ENCODE data around the gene STEAP1.
"Not testable (repeated sequence)": the region's sequence is repeated elsewhere in the genome, so short reads cannot be mapped to it uniquely, and the experiment has no call there.

Gene STEAP1

DNA sequence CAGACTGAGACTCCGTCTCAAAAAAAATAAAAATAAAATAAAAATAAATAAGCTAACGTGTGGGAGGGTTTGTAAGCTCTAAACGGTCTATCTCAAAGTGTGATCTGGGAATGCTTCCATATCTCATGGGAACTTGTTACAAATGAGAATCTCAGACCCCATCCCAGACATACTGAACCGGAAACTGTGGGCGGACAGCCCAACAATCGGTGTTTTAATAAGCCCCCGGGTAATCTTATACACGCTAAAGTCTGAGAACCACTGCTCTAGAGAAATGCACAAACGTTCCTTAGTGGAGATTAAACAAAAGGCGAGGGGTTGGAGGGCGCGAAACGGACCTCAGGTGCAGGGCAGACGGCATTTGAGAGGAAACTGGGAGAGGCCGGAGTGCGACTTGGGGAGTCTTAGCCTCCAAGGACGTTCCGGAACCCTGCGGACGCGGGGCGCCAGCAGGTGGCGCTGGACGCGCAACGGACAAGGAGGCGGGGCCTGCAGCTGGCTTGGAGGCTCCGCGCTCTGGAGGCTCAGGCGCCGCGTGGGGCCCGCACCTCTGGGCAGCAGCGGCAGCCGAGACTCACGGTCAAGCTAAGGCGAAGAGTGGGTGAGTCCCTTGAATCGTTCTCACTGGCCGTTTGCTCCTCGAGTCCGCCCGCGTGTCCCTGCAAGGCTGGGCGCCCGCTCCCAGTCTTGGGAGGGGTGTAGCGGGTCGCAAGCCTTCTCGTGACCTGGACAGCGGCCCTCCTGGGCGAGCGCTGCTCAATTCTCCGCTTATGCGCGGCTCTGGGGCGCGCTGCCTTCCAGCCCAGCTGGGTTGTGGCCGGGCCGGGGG lies at the start of gene STEAP1:
STEAP1 (plus strand) TSS at position 527 of the 829 bp plus-strand sequence. CDS start 5,320 bp downstream, outside the sequence.
- DNase-seq (ENCODE audit: low spot score), result peak; percentile 85
- TF ChIP-seq, protein P1, sequence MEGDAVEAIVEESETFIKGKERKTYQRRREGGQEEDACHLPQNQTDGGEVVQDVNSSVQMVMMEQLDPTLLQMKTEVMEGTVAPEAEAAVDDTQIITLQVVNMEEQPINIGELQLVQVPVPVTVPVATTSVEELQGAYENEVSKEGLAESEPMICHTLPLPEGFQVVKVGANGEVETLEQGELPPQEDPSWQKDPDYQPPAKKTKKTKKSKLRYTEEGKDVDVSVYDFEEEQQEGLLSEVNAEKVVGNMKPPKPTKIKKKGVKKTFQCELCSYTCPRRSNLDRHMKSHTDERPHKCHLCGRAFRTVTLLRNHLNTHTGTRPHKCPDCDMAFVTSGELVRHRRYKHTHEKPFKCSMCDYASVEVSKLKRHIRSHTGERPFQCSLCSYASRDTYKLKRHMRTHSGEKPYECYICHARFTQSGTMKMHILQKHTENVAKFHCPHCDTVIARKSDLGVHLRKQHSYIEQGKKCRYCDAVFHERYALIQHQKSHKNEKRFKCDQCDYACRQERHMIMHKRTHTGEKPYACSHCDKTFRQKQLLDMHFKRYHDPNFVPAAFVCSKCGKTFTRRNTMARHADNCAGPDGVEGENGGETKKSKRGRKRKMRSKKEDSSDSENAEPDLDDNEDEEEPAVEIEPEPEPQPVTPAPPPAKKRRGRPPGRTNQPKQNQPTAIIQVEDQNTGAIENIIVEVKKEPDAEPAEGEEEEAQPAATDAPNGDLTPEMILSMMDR (IDR thresholded peaks at IDR 0.05; ENCODE audit: borderline replicate concordance, control extremely low read depth, extremely low read depth, insufficient read depth, missing control alignments), result peak; percentile 96
- in situ Hi-C loops (cut with MboI; ENCODE audit: low sequenced_read_pairs, unreplicated experiment), result loop anchor here (10.0 kb wide), 1 partner anchor 111 kb away; no protein-coding TSS in a partner anchor

DNA sequence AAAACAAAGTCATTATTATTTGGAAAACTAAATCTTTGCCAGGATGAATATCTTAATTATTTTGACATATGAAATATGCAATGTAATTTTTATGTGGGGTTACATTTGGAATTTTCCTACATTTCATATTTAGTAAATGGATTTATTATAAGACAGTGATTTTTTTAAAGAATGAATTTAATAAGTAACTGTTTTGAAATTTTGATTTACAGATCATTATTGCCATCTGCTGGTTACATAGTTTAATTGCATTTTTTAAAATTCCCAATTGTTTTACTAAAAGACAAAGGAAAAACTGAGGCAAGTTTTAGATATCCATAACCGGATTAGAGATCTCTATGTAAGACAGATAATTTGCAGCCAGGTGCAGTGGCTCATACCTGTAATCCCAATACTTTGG lies 39.3 kb upstream of the STEAP1 start:
- DNase-seq (ENCODE audit: low spot score); in situ Hi-C loops (cut with MboI; ENCODE audit: low sequenced_read_pairs, unreplicated experiment): not testable (repeated sequence)

DNA sequence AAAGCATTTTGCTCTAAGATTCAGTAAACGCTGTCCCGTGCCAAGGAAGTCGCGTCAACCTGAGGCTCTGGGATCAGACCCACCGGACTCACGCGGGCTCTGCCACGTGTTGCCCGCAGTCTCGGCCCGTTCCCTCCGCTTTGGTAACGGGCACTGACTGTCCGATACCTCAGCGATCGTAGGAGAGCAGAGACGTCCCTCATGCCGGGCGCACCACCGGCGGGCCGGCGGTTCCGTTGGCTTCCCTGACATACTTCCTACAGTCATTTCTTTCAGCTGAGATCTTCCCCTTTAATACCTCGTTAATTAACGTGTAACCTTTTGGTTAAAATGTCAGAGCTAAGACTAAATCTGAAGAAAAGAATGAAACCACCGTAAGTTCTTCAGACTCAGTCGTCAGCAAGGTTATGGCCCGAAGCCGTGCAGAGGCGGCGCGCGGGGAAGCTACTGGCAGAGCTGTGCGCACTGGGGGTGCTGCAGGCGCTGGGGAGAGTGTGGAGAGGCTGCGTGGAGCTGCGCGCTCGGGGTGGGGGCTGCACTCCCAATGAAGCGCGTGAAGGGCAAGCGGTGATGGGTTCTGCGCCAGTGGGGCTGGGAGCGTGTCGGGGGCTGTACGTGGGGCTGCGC lies 35.6 kb upstream of the STEAP1 start:
- in situ Hi-C loops (cut with MboI; ENCODE audit: low sequenced_read_pairs, unreplicated experiment); DNase-seq (ENCODE audit: low spot score): not testable (repeated sequence)

DNA sequence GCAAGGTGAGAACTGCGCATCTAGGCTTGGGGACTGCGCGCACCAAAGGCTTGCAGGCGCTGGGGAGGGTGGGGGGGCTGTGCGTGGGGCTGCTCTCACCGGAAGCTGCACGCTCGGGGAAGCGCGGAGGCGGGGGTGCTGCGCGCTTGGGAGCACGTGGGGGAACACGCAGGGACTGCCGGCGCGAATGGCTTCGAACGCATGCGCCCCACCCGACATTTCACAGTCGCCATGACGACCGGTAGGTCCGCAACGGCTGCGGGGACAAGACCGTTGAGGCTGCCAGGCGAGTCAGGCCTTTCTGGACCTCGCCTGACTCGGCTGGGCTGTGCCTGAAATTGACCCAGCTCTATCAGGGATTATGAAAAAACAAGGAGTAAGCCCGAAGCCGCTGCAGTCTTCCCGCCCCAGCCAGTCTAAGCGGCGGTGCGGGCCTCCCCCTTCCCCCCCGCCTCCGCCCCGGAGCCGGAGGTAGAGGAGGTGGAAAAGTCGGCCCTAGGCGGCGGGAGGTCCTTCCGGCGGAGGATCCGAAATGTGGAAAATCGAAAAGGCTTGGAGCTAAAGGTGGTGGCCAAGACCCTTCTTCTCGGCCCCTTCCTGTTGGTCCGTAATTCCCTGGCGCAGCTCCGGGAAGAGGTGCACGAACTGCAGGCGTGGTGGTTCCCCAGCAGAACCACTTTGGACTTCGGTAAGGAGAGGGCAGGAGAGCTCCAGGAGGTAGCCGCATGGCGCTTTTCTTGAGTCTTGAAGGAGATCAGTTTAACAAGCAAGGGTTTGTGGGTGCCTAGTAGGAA lies 34.9 kb upstream of the STEAP1 start:
- peak; percentile 12 for DNase-seq (ENCODE audit: low spot score)
- in situ Hi-C loops (cut with MboI; ENCODE audit: low sequenced_read_pairs, unreplicated experiment), result no loop called here
- TF ChIP-seq, protein P1 (IDR thresholded peaks at IDR 0.05; ENCODE audit: borderline replicate concordance, control extremely low read depth, extremely low read depth, insufficient read depth, missing control alignments), result no peak

DNA sequence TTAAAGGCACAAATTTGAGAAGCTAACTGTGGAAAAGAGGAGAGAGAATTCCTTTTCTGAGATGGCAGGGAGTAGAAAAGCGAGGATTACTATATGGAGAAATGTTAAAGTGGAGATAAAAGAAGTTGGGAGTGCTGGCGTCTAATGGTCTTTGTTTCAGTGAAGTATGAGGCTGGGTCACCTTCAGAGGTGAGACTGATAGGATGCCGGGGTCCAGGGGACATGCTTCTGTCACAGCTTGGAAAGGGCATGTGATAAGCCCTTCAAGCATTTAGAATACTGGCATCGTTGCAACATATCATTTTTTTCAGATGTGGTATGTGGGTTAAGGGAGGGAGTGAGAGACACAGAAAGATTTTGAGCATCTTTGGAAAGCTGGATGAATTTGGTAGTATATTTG lies 34.1 kb upstream of the STEAP1 start:
- DNase-seq (ENCODE audit: low spot score); in situ Hi-C loops (cut with MboI; ENCODE audit: low sequenced_read_pairs, unreplicated experiment): not testable (repeated sequence)

DNA sequence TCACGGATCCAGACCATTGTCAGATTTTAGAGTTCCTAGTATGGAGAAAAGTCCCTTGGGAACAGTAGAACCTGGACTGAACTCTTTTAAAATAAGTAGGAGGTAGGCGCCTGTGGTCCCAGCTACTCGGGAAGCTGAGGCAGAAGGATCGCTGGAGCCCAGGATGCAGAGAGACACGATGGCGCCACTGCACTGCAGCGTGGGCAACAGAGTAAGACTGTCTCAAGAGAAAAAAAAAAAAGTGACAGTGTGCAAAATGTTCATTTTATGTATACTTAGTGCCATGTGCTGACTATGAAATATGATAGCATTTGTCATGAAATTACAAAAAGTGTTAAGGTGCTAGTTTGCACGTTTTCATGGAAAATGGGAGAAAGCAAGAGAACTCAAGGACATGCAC lies 22.5 kb upstream of the STEAP1 start:
- DNase-seq (ENCODE audit: low spot score); in situ Hi-C loops (cut with MboI; ENCODE audit: low sequenced_read_pairs, unreplicated experiment): not testable (repeated sequence)

DNA sequence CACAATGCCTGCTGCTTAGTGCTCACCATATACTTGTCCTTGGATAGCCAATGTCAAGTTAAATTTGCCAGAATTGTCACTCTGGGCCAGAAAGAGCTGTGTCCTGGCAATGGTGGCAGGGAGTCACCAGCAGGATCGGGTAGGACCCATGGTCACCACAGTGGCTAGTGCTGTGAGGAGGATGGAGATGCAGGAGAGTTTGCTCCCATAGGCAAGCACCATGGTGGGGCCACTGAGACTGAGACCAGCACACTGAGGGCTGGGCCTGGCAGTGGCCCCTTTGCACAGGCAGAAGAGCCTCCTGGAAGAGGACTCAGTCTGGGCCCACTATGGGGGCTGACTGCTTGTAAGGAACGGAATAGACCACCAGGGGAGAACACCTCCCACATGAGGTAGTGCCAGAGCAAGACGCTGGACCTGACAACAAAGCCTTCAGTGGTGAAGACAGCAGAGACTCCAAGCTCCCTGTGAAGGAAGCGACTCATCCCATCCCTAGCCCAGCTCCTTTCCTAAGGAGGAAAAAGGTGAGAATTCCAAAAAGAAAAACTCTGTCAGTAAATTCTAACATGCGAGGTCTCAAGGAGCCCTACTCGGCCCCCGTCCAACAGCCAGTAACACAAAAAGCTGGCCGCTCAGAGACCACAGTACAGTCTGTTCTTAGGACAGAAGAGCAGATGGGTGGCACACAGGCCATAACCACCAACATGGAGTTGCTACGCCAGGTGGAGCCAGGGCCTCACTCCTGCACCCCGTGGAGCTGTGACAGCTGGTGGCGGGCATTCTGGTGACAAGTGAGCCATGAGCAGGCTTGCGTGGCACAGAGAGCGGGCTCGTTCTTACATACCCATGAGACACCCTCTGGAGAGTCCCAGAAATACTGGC lies 6.9 kb upstream of the STEAP1 start:
- in situ Hi-C loops (cut with MboI; ENCODE audit: low sequenced_read_pairs, unreplicated experiment); DNase-seq (ENCODE audit: low spot score): not testable (repeated sequence)

DNA sequence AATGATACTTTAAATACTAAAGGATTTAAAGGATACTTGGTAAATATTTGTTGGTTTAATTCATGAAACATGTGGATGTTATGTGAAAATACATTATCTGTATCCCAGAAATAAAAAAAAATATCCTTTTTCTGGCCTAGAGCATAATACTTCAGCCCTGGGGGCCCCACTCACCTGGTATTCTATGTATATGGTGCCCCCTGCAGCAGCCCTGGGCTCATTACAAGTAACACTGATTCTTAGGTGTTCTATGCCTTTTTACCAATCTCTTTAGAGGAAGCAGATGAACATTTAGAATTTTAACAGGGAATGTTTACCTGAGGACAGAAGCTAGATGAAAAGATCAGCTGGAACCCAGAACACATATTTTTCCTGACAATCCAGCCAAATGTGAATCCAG lies 4.8 kb upstream of the STEAP1 start:
- DNase-seq (ENCODE audit: low spot score); in situ Hi-C loops (cut with MboI; ENCODE audit: low sequenced_read_pairs, unreplicated experiment): not testable (repeated sequence)
- TF ChIP-seq, protein P1 (IDR thresholded peaks at IDR 0.05; ENCODE audit: borderline replicate concordance, control extremely low read depth, extremely low read depth, insufficient read depth, missing control alignments), result peak; percentile 27

DNA sequence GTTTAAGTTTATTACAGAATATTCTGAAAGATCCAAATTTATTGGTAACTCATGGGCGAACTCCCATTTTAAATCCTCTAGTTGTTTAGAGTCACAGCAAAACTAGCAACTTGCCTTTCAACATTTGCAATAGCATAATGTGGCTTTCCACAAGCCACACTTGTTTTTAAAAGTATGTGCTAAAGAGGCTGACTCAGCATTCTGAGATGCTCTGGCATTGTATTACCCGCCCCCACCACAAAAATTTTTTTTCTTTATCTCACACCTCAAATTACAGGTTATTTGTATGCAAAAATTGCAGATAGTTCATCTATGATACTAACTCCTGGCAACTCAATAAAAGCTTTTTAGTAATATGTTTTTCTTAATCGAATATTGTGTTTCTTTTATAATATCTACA lies 2.4 kb upstream of the STEAP1 start:
- not testable (repeated sequence) for DNase-seq (ENCODE audit: low spot score)
- in situ Hi-C loops (cut with MboI; ENCODE audit: low sequenced_read_pairs, unreplicated experiment), result loop anchor here (10.0 kb wide), 1 partner anchor 113 kb away; no protein-coding TSS in a partner anchor
